ENCODE measurements around the gene ANO10. TPM values are rescaled to one million over a fixed set of nuclear protein-coding genes. Genes with fewer than 3 reads are reported as not detected.

The ANO10 gene
- total RNA-seq, 3 donors from 2014 or later = 27.4 to 31.8 (median 28.5) TPM

GRCh38 chr3:43413676-43414368 is 208.0 kb downstream of the ANO10 start:
- intact Hi-C loops (cut with DNase I; ENCODE audit: low total_unique reads) = no loop called here
- H3K4me3 ChIP-seq = no peak overlapping the region
- no peaks in the 10 kb centered on the region for H3K4me1 ChIP-seq
- DNase-seq (ENCODE audit: low spot score in 2 of 2) = no peak
- no peak overlapping the region for H3K27ac ChIP-seq
- H3K9me3 ChIP-seq = no peaks in the 10 kb centered on the region
- TF ChIP-seq CTCF (IDR thresholded peaks at IDR 0.05) (no peak), POLR2A (IDR thresholded peaks at IDR 0.05) (no peak), POLR2AphosphoS5 (IDR thresholded peaks at IDR 0.05) (no peak)
- H3K36me3 ChIP-seq = no peaks in the 10 kb centered on the region
- H3K27me3 ChIP-seq = no peaks in the 10 kb centered on the region

- Histone ChIP-seq H3K4me1 (no peaks in the 10 kb centered on the region), H3K27ac (no peak overlapping the region), H3K36me3 (no peaks in the 10 kb centered on the region), H3K9me3 (no peaks in the 10 kb centered on the region), H3K4me3 (no peak overlapping the region), H3K27me3 (no peaks in the 10 kb centered on the region)
- TF ChIP-seq CTCF (IDR thresholded peaks at IDR 0.05) (no peak), POLR2AphosphoS5 (IDR thresholded peaks at IDR 0.05) (no peak), POLR2A (IDR thresholded peaks at IDR 0.05) (no peak)
- DNase-seq (ENCODE audit: low spot score in 2 of 2) = no peak
- intact Hi-C loops (cut with DNase I; ENCODE audit: low total_unique reads) = no loop called here
Observed at GRCh38 chr3:43411429-43411828, 210.4 kb downstream of the ANO10 start.

GRCh38 chr3:43410592-43410991 is 211.2 kb downstream of the ANO10 start:
- Histone ChIP-seq H3K36me3 (no peaks in the 10 kb centered on the region), H3K4me1 (no peaks in the 10 kb centered on the region), H3K27ac (no peak overlapping the region), H3K9me3 (no peaks in the 10 kb centered on the region), H3K27me3 (no peaks in the 10 kb centered on the region), H3K4me3 (no peak overlapping the region)
- TF ChIP-seq POLR2AphosphoS5 (IDR thresholded peaks at IDR 0.05) = no peak
- intact Hi-C loops (cut with DNase I; ENCODE audit: low total_unique reads) = no loop called here
- DNase-seq (ENCODE audit: low spot score in 2 of 2) = no peak

GRCh38 chr3:43409506-43409905 is 212.3 kb downstream of the ANO10 start:
- TF ChIP-seq CTCF (IDR thresholded peaks at IDR 0.05) (no peak), POLR2AphosphoS5 (IDR thresholded peaks at IDR 0.05) (no peak), POLR2A (IDR thresholded peaks at IDR 0.05) (no peak)
- Histone ChIP-seq H3K27ac (no peak overlapping the region), H3K4me3 (no peak overlapping the region), H3K4me1 (no peaks in the 10 kb centered on the region), H3K27me3 (no peaks in the 10 kb centered on the region), H3K9me3 (no peaks in the 10 kb centered on the region), H3K36me3 (no peaks in the 10 kb centered on the region)
- intact Hi-C loops (cut with DNase I; ENCODE audit: low total_unique reads) = no loop called here
- no peak for DNase-seq (ENCODE audit: low spot score in 2 of 2)

- Histone ChIP-seq H3K27ac (no peak overlapping the region), H3K4me1 (no peaks in the 10 kb centered on the region), H3K27me3 (no peaks in the 10 kb centered on the region), H3K36me3 (no peaks in the 10 kb centered on the region), H3K4me3 (no peak overlapping the region), H3K9me3 (no peaks in the 10 kb centered on the region)
- TF ChIP-seq CTCF (IDR thresholded peaks at IDR 0.05) (no peak), POLR2A (IDR thresholded peaks at IDR 0.05) (no peak), POLR2AphosphoS5 (IDR thresholded peaks at IDR 0.05) (no peak)
- intact Hi-C loops (cut with DNase I; ENCODE audit: low total_unique reads) = no loop called here
- DNase-seq (ENCODE audit: low spot score in 2 of 2) = no peak
Observed at GRCh38 chr3:43406643-43407023, 215.2 kb downstream of the ANO10 start.
